ENCODE data around the gene SULF2.
A peak's percentile ranks its signal among the peaks of the same experiment; 100 is the strongest.

- TF ChIP-seq GATA3 (IDR thresholded peaks at IDR 0.05; ENCODE audit: low read depth, low read length) = no peak
- peak; percentile 56 for TF ChIP-seq GATA2 (IDR thresholded peaks at IDR 0.05; ENCODE audit: low read depth, low read length)
Measured at GRCh38 chr20:47708953-47709833, 76.1 kb downstream of the SULF2 start.

Data from SH-SY5Y (cell line).